ENCODE data around the gene UMOD.

UMOD gene

GRCh38 chr16:20308801-20309590, 43.5 kb downstream of the UMOD start:
- Mint-ChIP-seq H3K27me3 (ENCODE audit: low read depth) (no peaks in the 10 kb centered on the region), H3K4me1 (ENCODE audit: low read depth) (no peaks in the 10 kb centered on the region), H3K4me3 (no peak overlapping the region), H3K36me3 (ENCODE audit: low read depth) (no peaks in the 10 kb centered on the region), H3K9me3 (no peaks in the 10 kb centered on the region), H3K27ac (no peak overlapping the region)

GRCh38 chr16:20308266-20308665, 44.2 kb downstream of the UMOD start:
- H3K4me3 Mint-ChIP-seq, result no peak overlapping the region
- H3K27me3 Mint-ChIP-seq (ENCODE audit: low read depth), result no peaks in the 10 kb centered on the region
- H3K36me3 Mint-ChIP-seq (ENCODE audit: low read depth), result no peaks in the 10 kb centered on the region
- no peak overlapping the region for H3K27ac Mint-ChIP-seq
- no peaks in the 10 kb centered on the region for H3K9me3 Mint-ChIP-seq
- H3K4me1 Mint-ChIP-seq (ENCODE audit: low read depth), result no peaks in the 10 kb centered on the region

GRCh38 chr16:20307791-20308190, 44.7 kb downstream of the UMOD start:
- no peaks in the 10 kb centered on the region for H3K4me1 Mint-ChIP-seq (ENCODE audit: low read depth)
- no peaks in the 10 kb centered on the region for H3K27me3 Mint-ChIP-seq (ENCODE audit: low read depth)
- H3K4me3 Mint-ChIP-seq, result no peak overlapping the region
- H3K36me3 Mint-ChIP-seq (ENCODE audit: low read depth), result no peaks in the 10 kb centered on the region
- H3K27ac Mint-ChIP-seq, result no peak overlapping the region
- H3K9me3 Mint-ChIP-seq, result no peaks in the 10 kb centered on the region

- H3K27ac Mint-ChIP-seq, result no peak overlapping the region
- no peaks in the 10 kb centered on the region for H3K9me3 Mint-ChIP-seq
- H3K27me3 Mint-ChIP-seq (ENCODE audit: low read depth), result no peaks in the 10 kb centered on the region
- H3K4me3 Mint-ChIP-seq, result no peak overlapping the region
- H3K36me3 Mint-ChIP-seq (ENCODE audit: low read depth), result no peaks in the 10 kb centered on the region
- no peaks in the 10 kb centered on the region for H3K4me1 Mint-ChIP-seq (ENCODE audit: low read depth)
These were observed 45.3 kb downstream of the UMOD start for GRCh38 chr16:20307240-20307671.

- H3K4me3 Mint-ChIP-seq, result no peak overlapping the region
- no peaks in the 10 kb centered on the region for H3K36me3 Mint-ChIP-seq (ENCODE audit: low read depth)
- no peak overlapping the region for H3K27ac Mint-ChIP-seq
- H3K27me3 Mint-ChIP-seq (ENCODE audit: low read depth), result no peaks in the 10 kb centered on the region
- no peaks in the 10 kb centered on the region for H3K9me3 Mint-ChIP-seq
- H3K4me1 Mint-ChIP-seq (ENCODE audit: low read depth), result no peaks in the 10 kb centered on the region
These were observed 46.1 kb downstream of the UMOD start for GRCh38 chr16:20306401-20306800.

GRCh38 chr16:20303012-20303411, 49.5 kb downstream of the UMOD start:
- H3K27ac Mint-ChIP-seq, result no peak overlapping the region
- no peak overlapping the region for H3K4me3 Mint-ChIP-seq
- H3K36me3 Mint-ChIP-seq (ENCODE audit: low read depth), result no peaks in the 10 kb centered on the region
- H3K27me3 Mint-ChIP-seq (ENCODE audit: low read depth), result no peaks in the 10 kb centered on the region
- no peaks in the 10 kb centered on the region for H3K4me1 Mint-ChIP-seq (ENCODE audit: low read depth)
- H3K9me3 Mint-ChIP-seq, result no peaks in the 10 kb centered on the region

- Mint-ChIP-seq H3K4me3 (no peak overlapping the region), H3K36me3 (ENCODE audit: low read depth) (no peaks in the 10 kb centered on the region), H3K9me3 (no peaks in the 10 kb centered on the region), H3K27ac (no peak overlapping the region), H3K27me3 (ENCODE audit: low read depth) (no peaks in the 10 kb centered on the region), H3K4me1 (ENCODE audit: low read depth) (no peaks in the 10 kb centered on the region)
These were observed 50.1 kb downstream of the UMOD start for GRCh38 chr16:20302389-20302788.

GRCh38 chr16:20301840-20302239, 50.7 kb downstream of the UMOD start:
- no peaks in the 10 kb centered on the region for H3K36me3 Mint-ChIP-seq (ENCODE audit: low read depth)
- H3K4me3 Mint-ChIP-seq, result no peak overlapping the region
- H3K27ac Mint-ChIP-seq, result no peak overlapping the region
- no peaks in the 10 kb centered on the region for H3K27me3 Mint-ChIP-seq (ENCODE audit: low read depth)
- H3K4me1 Mint-ChIP-seq (ENCODE audit: low read depth), result no peaks in the 10 kb centered on the region
- H3K9me3 Mint-ChIP-seq, result no peaks in the 10 kb centered on the region

- H3K27ac Mint-ChIP-seq, result no peak overlapping the region
- H3K36me3 Mint-ChIP-seq (ENCODE audit: low read depth), result no peaks in the 10 kb centered on the region
- H3K27me3 Mint-ChIP-seq (ENCODE audit: low read depth), result no peaks in the 10 kb centered on the region
- H3K4me3 Mint-ChIP-seq, result no peak overlapping the region
- no peaks in the 10 kb centered on the region for H3K9me3 Mint-ChIP-seq
- no peaks in the 10 kb centered on the region for H3K4me1 Mint-ChIP-seq (ENCODE audit: low read depth)
These were observed 52.0 kb downstream of the UMOD start for GRCh38 chr16:20300312-20301097.

GRCh38 chr16:20298452-20298851, 54.1 kb downstream of the UMOD start:
- Mint-ChIP-seq H3K4me3 (no peak overlapping the region), H3K27ac (no peak overlapping the region), H3K27me3 (ENCODE audit: low read depth) (no peaks in the 10 kb centered on the region), H3K9me3 (no peaks in the 10 kb centered on the region), H3K4me1 (ENCODE audit: low read depth) (no peaks in the 10 kb centered on the region), H3K36me3 (ENCODE audit: low read depth) (no peaks in the 10 kb centered on the region)

GRCh38 chr16:20291208-20292206, 61.0 kb downstream of the UMOD start:
- Mint-ChIP-seq H3K27ac (no peak overlapping the region), H3K36me3 (ENCODE audit: low read depth) (no peaks in the 10 kb centered on the region), H3K4me3 (no peak overlapping the region), H3K4me1 (ENCODE audit: low read depth) (no peaks in the 10 kb centered on the region), H3K27me3 (ENCODE audit: low read depth) (no peaks in the 10 kb centered on the region), H3K9me3 (no peaks in the 10 kb centered on the region)

GRCh38 chr16:20289571-20289970, 62.9 kb downstream of the UMOD start:
- no peak overlapping the region for H3K4me3 Mint-ChIP-seq
- no peaks in the 10 kb centered on the region for H3K9me3 Mint-ChIP-seq
- no peak overlapping the region for H3K27ac Mint-ChIP-seq
- no peaks in the 10 kb centered on the region for H3K36me3 Mint-ChIP-seq (ENCODE audit: low read depth)
- no peaks in the 10 kb centered on the region for H3K4me1 Mint-ChIP-seq (ENCODE audit: low read depth)
- no peaks in the 10 kb centered on the region for H3K27me3 Mint-ChIP-seq (ENCODE audit: low read depth)

- H3K27ac Mint-ChIP-seq, result no peak overlapping the region
- H3K4me3 Mint-ChIP-seq, result no peak overlapping the region
- no peaks in the 10 kb centered on the region for H3K9me3 Mint-ChIP-seq
- no peaks in the 10 kb centered on the region for H3K27me3 Mint-ChIP-seq (ENCODE audit: low read depth)
- H3K36me3 Mint-ChIP-seq (ENCODE audit: low read depth), result no peaks in the 10 kb centered on the region
- no peaks in the 10 kb centered on the region for H3K4me1 Mint-ChIP-seq (ENCODE audit: low read depth)
These were observed 66.5 kb downstream of the UMOD start for GRCh38 chr16:20285993-20286499.
